ENCODE measurements around the gene ARMH1.

The ARMH1 gene

GRCh38 chr1:44673675-44674112 lies 820 bp upstream of the ARMH1 start:
- Histone ChIP-seq H3K9me3 (ENCODE audit: insufficient read depth, low read depth, low read length) (no peaks in the 10 kb centered on the region), H2AFZ (ENCODE audit: low read length) (peak overlapping the region; percentile 79), H3K27me3 (ENCODE audit: insufficient read depth, low read length, poor library complexity, severe bottlenecking) (no peaks in the 10 kb centered on the region), H3K9ac (ENCODE audit: low read depth, low read length, poor library complexity, severe bottlenecking) (peak overlapping the region; percentile 71), H3F3A (ENCODE audit: low read depth) (no peaks in the 10 kb centered on the region), H3K36me3 (ENCODE audit: insufficient read depth, low read length) (no peaks in the 10 kb centered on the region), H3K79me2 (ENCODE audit: insufficient read depth, low read length) (no peaks in the 10 kb centered on the region), H3K9me2 (replicated peaks; ENCODE audit: low read depth, low read length) (no peaks in the 10 kb centered on the region), H3K4me2 (ENCODE audit: low read depth, low read length, poor library complexity, severe bottlenecking) (peak overlapping the region; percentile 88), H4K20me1 (ENCODE audit: insufficient read depth, low read length, poor library complexity, severe bottlenecking) (no peaks in the 10 kb centered on the region), H3K4me3 (ENCODE audit: low read length, poor library complexity, severe bottlenecking) (peak overlapping the region; percentile 79), H3K4me1 (ENCODE audit: insufficient read depth, low read length, poor library complexity, severe bottlenecking) (peaks cover 38% of the 10 kb centered on the region)
- TF ChIP-seq EZH2phosphoT487 (IDR thresholded peaks at IDR 0.05; ENCODE audit: borderline replicate concordance): no peak
- TF ChIP-seq, protein P1, sequence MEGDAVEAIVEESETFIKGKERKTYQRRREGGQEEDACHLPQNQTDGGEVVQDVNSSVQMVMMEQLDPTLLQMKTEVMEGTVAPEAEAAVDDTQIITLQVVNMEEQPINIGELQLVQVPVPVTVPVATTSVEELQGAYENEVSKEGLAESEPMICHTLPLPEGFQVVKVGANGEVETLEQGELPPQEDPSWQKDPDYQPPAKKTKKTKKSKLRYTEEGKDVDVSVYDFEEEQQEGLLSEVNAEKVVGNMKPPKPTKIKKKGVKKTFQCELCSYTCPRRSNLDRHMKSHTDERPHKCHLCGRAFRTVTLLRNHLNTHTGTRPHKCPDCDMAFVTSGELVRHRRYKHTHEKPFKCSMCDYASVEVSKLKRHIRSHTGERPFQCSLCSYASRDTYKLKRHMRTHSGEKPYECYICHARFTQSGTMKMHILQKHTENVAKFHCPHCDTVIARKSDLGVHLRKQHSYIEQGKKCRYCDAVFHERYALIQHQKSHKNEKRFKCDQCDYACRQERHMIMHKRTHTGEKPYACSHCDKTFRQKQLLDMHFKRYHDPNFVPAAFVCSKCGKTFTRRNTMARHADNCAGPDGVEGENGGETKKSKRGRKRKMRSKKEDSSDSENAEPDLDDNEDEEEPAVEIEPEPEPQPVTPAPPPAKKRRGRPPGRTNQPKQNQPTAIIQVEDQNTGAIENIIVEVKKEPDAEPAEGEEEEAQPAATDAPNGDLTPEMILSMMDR (conservative IDR thresholded peaks at IDR 0.05; ENCODE audit: low read length): no peak

GRCh38 chr1:44675186-44675585 lies 672 bp downstream of the ARMH1 start:
- no peaks in the 10 kb centered on the region for H3F3A ChIP-seq (ENCODE audit: low read depth)
- no peak for TF ChIP-seq EZH2phosphoT487 (IDR thresholded peaks at IDR 0.05; ENCODE audit: borderline replicate concordance)
- TF ChIP-seq, protein P1 (conservative IDR thresholded peaks at IDR 0.05; ENCODE audit: low read length): no peak
- peak overlapping the region; percentile 88 for H3K4me2 ChIP-seq (ENCODE audit: low read depth, low read length, poor library complexity, severe bottlenecking)
- H3K27me3 ChIP-seq (ENCODE audit: insufficient read depth, low read length, poor library complexity, severe bottlenecking): no peaks in the 10 kb centered on the region
- H2AFZ ChIP-seq (ENCODE audit: low read length): peak overlapping the region; percentile 86; the same call in 1 of the 2 replicates
- no peaks in the 10 kb centered on the region for H3K9me3 ChIP-seq (ENCODE audit: insufficient read depth, low read depth, low read length)
- H3K9ac ChIP-seq (ENCODE audit: low read depth, low read length, poor library complexity, severe bottlenecking): no peak overlapping the region
- H3K36me3 ChIP-seq (ENCODE audit: insufficient read depth, low read length): no peaks in the 10 kb centered on the region
- peaks cover 38% of the 10 kb centered on the region for H3K4me1 ChIP-seq (ENCODE audit: insufficient read depth, low read length, poor library complexity, severe bottlenecking)
- H3K4me3 ChIP-seq (ENCODE audit: low read length, poor library complexity, severe bottlenecking): peak overlapping the region; percentile 79
- no peaks in the 10 kb centered on the region for H4K20me1 ChIP-seq (ENCODE audit: insufficient read depth, low read length, poor library complexity, severe bottlenecking)
- no peaks in the 10 kb centered on the region for H3K9me2 ChIP-seq (replicated peaks; ENCODE audit: low read depth, low read length)
- H3K79me2 ChIP-seq (ENCODE audit: insufficient read depth, low read length): no peaks in the 10 kb centered on the region

GRCh38 chr1:44676484-44677200 lies 2.1 kb downstream of the ARMH1 start:
- peak overlapping the region; percentile 55; the same call in 1 of the 2 replicates for H2AFZ ChIP-seq (ENCODE audit: low read length)
- peak overlapping the region; percentile 9 for H3K4me2 ChIP-seq (ENCODE audit: low read depth, low read length, poor library complexity, severe bottlenecking)
- no peaks in the 10 kb centered on the region for H3K9me2 ChIP-seq (replicated peaks; ENCODE audit: low read depth, low read length)
- no peaks in the 10 kb centered on the region for H3F3A ChIP-seq (ENCODE audit: low read depth)
- peak overlapping the region; percentile 0 for H3K9ac ChIP-seq (ENCODE audit: low read depth, low read length, poor library complexity, severe bottlenecking)
- H3K4me3 ChIP-seq (ENCODE audit: low read length, poor library complexity, severe bottlenecking): peak overlapping the region; percentile 4
- no peaks in the 10 kb centered on the region for H3K9me3 ChIP-seq (ENCODE audit: insufficient read depth, low read depth, low read length)
- no peak for TF ChIP-seq EZH2phosphoT487 (IDR thresholded peaks at IDR 0.05; ENCODE audit: borderline replicate concordance)
- TF ChIP-seq, protein P1 (conservative IDR thresholded peaks at IDR 0.05; ENCODE audit: low read length): no peak
- H3K79me2 ChIP-seq (ENCODE audit: insufficient read depth, low read length): no peaks in the 10 kb centered on the region
- no peaks in the 10 kb centered on the region for H4K20me1 ChIP-seq (ENCODE audit: insufficient read depth, low read length, poor library complexity, severe bottlenecking)
- no peaks in the 10 kb centered on the region for H3K36me3 ChIP-seq (ENCODE audit: insufficient read depth, low read length)
- no peaks in the 10 kb centered on the region for H3K27me3 ChIP-seq (ENCODE audit: insufficient read depth, low read length, poor library complexity, severe bottlenecking)
- peaks cover 38% of the 10 kb centered on the region for H3K4me1 ChIP-seq (ENCODE audit: insufficient read depth, low read length, poor library complexity, severe bottlenecking)
